NCI-H510A treated with DMSO at 0.1 percent for 48 hours (cell line): ENCODE data around the gene GAK.
A peak's percentile ranks its signal among the peaks of the same experiment; 100 is the strongest.

Experiments
- DNase-seq: peaks from one replicate; lab custom pipeline; 2025; lab: John Stamatoyannopoulos, UW

GAK gene

DNA sequence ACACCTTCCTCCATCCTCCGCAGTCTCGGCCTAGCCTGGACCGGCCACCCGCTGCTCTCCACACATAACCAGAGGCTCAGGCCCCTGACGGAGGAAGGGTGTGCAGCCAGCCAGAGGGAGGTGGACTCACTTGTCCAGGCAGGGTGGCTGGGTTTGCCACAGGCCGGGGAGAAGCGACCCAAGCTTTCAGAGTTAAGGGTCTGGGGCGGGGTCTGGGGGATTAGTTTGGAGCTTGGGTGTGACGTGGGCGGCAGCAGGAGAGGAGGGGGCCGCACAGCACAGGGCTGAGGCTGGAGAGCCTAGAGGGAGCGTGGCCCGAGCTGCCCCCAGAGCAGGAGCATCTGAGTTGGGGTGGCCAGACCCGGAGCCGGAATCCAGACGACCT is 83.8 kb downstream of the GAK start:
- DNase-seq = no peak

DNA sequence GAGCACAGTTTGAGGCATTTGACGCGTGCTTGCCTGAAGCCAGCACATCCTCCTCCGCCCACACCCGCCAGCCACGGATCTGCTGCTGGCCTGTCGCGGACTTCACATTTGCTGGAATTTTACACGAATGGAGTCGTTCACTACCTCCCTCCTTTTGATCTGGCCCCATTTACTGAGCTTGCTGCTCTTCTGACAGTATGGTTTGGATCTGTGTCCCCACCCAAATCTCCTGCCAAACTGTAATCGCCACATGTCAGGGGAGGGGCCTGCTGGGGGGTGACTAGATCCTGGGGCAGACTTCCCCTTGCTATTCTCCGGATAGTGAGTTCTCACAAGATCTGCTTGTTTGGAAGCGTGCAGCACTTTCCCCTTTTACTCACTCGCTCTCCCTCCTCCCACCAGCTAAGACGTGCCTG is 86.3 kb downstream of the GAK start:
- no peak for DNase-seq

DNA sequence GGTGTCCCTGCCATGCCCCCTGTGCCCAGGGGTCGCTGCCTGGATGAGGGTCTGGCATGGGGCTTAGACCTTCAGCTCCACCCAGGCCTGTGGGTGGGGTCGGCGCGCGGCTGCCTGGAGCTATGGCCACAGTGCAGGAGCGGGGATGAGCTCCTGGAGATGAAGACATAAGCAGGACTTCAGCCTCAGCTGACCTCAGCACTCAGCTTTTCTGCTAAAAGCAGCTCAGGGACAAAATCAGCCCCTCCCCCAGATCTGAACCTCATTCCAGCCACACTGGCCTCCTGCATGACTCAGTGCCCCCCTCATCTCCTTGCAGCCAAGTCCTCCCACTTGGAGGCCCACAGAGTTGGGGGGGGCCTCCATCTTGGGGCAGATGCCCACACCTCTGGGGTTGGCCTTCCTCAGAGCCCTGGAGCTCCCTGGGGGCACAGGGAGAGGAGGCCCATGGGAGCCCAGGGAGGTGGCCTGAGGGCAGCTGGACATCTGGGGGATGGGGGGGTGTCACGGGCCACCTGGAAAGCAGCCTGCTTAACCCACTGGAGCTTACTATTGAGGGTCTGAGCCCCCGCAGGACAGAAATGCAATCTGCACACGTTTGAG is 86.8 kb downstream of the GAK start:
- DNase-seq = no peak

DNA sequence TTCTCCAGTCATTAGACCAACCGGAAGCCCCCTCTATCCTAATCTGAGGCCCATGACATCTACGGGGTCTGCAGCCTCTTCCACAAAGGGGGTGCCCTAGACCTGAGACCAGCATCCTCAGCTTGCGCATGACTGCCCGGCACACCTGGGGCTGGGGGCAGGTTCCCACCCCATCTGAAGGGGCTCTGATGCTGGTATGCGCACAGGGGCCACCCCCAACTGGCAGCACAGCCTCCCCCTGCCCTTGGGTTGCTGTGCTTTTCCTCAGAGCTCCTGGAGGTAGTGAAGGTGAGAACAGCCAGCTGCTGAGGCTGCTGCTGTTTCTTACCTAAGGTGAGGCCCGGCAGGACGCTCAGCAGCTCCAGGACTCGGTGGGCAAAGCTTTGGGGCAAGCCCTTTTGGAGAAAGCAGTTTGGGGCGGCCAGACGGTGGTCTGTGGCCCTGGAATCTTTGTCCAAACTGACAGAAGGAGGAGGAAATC is 87.3 kb downstream of the GAK start:
- no peak for DNase-seq

DNA sequence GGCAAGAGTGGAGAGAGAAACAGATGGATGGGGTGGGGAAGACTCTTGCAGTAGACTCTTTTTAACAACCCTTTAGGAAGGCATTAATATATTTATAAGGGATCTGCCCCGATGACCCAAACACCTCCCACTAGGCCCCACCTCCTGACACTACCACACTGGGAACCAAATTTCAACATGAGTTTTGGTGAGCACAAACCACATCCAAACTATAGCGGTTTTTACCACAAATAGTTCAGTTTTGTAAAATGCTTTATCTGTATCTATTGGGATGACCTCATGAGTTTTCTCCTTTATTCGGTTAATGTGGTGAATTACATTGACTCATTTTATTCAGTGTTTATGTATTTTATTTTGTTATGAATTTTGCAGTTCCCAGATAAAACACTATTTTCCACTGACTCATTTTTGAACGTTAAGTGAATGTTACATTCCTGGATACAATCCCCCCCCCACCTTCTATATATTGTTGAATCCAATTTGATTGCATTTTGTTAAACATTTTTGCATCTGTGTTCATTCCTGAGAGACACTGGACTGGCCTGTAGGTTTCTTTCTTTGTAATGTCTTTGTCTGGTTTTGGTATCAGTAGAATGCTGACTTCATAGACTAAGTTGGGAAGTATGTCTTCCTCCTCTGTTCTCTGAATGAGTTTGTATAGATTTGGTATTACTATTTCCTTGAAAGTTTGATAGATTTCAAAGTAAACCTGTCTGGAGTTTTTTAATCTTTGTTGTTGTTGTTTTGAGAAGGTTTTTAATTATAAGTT is 92.3 kb downstream of the GAK start:
- no peak for DNase-seq

DNA sequence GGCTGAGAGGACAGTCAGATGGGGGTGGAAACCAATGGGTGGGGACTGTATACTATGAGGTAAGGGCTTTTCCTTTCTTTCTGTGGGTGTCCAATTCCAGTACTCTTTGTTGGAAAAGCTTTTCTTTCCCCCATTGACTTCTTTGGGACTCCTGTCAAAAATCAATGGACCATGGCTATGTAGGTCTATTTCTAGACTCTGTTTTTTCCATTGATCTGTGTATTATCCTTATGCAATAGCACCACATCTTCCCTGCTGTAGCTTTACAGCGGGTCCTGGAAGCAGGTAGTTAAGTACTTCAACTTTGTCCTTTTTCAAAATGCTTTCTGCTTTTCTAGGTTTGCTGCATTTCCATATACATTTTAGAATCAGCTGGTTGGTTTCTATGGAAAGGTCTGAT is 94.3 kb downstream of the GAK start:
- DNase-seq = no peak

DNA sequence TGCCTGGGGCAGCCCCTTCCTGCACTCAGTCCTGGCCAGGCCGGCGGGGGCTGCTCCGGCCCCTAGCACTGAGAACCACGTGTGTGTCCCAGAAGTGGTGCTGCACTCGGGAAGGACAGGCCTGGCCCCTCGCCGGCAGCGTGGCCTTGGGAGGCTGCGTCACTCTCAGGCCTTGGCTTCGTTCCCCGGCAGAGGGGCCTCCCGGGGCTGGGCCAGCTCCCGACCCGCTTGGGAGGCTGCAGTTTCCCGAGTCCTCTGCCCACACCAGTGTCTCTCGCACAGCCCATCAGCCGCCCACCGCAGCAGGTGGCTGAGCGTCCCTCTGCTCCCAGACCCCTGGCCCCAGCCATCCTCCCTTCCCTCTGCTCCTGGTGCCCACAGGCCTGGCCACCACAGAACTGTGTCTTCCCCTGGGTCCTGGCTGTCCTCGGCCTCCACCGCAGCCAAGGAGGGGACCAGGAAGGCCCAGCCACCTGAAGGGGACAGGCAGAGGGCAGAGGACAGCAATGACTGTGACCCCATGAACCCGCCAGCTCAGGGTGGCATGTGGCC is 95.3 kb downstream of the GAK start:
- no peak for DNase-seq

DNA sequence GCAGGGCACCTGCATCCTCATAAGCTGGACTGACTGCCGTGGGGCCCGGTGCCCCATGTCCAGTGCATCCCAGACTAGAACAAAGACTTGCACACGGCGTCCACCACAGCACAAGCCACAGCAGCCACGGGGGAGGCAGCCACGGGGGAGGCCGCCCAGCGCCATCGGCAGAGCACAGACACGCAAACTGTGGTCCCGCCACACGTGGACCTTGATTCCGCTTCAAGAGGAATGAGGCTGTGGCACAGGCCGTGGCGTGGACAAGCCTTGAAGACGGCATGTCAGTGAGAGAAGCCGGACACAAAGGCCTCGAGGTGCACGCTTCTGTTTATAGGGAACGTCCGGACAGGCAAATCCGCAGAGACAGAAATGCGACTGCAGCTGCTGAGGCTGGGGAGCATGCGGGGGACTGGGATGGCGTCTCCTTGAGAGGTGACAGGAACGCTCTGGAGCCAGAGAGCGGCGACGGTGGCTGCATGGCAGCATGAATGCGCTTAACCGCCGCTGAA is 96.1 kb downstream of the GAK start:
- DNase-seq = no peak

DNA sequence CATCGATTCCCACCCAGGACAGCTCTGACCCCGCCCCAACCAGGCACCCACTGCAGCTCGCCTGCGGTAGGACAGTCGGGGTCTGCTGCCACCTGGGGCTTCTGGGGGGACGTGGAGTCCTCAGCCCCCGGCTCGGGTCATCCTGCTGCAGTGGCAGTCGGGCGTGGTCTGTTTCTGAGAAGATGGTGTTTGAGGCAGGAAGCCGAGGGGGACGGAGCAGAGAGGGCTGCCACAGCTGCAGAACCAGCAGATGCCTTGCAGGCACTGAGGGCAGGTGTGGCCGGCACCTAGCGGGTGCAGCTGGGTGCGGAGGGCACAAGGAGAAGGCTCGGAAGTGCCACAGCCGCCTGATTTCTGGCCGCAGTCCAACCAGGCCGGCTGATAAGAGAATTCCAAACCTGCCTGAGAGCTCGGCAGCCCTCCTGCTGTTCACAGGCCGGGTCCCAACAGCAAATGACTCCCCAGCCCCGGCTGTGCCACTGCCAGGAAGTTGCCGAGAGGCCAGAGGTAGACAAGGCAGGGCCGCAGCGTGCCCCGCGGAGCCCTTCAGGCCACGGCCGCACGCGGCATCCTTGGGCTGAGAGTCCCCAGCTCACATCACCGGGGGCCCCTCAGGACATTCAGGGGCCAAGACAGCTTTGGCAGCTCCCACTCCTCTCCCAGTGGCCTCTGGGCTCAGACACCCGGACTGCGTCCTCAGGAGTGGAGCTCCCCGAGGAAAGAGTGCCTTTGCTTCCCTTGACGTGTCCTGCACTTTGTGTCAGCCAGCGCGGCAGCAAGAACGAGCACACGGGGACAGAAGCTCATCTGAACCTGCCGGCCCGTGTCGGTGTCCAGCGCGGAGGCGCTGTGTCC is 96.7 kb downstream of the GAK start:
- DNase-seq = peak; percentile 15

DNA sequence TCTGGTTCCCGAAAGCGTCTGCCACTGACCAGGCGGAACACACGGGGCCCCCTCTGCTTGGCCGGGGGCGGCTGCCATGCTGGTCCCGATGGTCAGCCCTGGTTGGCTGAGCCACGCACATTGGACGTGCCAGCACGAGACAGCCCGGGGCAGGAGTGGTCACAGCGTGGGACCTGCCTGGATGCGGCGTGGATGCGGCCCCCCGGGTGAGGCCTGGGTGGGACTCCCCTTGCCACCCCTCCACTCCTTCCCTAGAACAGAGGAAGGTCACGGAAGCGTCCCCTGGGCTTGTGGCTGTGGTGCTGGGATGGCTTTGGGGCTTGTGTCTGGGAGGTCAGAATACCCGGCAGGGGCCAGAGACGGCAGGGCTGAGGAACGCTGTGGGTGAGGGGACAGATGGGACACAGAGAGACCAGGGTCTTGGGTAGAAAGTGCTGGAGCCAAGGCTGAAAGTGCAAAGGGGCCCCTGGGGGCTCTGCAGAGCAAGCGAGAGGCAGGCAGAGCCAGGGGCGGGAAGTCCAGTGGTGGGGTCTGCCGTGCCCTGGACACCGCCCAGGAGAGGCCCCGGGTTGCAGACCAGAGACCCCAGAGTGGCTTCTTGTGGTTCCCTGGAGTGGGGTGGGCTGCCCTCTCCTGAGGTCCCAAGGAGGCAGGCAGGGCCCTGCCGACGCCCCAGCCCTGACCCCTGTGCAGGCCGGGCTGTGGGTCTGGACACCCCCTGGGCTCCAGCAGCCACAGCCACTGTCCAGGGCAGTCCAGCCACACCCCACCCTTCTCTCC is 97.6 kb downstream of the GAK start:
- DNase-seq = no peak

DNA sequence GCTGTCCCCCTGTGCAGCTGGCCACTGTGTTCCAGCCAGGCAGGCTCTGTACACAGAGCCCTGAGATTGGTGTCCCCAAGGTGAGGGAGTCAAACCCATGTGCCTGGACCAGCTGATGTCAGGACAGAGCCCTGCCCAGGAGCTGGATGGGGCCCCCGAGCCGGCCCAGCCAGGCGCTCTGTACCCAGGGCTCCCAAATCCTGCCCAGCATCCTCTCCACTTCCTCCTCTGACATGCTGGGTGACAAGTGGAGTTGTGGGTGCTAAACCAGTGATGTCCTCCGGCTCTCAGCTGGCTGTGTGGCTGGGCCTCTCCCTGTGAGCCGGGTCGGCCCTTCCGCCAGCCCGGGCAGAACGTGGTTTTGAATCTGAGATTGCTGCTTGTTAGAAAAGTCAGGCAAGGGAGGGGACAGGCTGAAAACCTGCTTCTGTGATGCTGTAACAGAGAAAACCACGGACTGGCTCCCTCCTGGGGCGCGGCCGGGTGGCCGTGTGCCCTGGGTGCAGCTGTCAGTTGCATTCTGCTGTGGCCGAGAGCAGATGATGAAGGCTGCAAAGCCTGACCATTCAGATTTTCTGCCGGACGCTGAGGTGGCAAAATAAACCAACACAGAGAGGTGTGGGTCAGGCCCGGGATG is 98.3 kb downstream of the GAK start:
- no peak for DNase-seq

DNA sequence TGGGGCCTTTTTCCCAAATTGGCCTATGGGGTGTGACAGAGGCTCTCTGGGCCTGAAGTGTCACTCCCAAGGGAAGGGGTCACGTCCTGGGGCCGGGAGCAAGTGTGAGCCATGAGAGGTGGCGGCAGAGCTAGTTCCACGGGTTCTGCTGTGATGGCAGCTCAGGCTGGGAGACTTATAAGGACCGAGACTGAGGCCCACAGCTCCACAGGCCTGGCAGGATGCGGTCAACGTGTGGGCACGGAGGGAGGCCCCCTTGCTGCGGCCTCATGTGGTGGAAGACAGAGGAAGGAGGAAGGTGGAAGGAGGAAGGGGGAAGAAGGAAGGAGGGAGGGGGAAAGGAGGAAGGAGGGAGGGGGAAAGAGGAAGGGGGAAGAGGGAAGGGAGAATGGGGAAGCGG is 99.0 kb downstream of the GAK start:
- no peak for DNase-seq

DNA sequence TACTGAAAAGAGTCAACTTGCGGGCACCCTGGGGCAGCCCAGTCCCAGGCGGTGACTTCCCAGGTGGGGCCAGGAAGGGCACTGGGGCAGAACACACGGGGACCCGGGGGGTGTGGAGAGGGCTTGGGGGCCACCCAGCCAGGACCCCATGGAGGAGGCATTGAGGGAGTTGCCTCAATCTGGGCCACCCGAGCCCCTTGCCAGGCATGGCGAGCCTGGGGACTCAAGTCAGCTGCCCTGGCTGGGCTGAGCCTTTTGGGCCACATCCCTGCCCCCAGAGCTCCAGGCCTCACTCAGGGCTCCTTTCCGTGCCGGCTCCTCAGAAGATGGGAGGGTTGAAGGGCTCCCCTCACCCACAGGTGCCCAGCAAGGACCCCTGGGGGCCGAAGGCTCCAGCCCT is 99.6 kb downstream of the GAK start:
- no peak for DNase-seq

DNA sequence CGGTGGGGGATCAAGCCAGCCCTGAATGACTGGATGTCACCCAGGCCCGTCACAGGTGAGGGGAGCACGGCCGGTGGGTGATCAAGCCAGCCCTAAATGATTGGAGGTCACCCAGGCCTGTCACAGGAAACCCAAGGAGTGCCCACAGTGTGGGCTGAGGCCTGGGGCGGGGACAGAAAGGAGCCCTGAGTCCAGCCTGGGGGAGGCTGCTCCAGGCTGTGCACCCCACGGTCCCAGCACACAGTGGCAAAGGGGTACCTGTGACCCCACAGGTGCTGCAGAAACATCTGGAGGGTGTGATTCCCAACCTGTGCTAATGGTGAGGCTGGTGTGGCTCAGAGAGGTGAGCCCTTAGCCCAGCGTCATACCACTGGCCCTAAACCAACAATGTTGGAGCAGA is 100.0 kb downstream of the GAK start:
- DNase-seq = no peak

DNA sequence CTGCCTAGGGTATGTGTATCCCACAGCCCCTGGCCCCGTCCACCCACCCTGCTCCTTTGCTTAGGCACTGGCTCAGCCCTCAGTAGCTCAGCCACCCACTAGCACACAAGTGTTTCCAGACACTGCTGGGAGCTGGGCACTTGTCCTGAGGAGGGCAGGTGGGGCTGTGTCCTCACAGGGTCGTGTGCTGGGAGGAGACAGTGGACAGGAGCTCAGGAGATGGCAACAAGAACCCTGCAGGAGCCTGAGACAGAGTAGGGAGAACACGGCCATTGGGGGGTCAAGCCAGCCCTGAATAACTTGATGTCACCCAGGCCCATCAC is 100.7 kb downstream of the GAK start:
- no peak for DNase-seq

DNA sequence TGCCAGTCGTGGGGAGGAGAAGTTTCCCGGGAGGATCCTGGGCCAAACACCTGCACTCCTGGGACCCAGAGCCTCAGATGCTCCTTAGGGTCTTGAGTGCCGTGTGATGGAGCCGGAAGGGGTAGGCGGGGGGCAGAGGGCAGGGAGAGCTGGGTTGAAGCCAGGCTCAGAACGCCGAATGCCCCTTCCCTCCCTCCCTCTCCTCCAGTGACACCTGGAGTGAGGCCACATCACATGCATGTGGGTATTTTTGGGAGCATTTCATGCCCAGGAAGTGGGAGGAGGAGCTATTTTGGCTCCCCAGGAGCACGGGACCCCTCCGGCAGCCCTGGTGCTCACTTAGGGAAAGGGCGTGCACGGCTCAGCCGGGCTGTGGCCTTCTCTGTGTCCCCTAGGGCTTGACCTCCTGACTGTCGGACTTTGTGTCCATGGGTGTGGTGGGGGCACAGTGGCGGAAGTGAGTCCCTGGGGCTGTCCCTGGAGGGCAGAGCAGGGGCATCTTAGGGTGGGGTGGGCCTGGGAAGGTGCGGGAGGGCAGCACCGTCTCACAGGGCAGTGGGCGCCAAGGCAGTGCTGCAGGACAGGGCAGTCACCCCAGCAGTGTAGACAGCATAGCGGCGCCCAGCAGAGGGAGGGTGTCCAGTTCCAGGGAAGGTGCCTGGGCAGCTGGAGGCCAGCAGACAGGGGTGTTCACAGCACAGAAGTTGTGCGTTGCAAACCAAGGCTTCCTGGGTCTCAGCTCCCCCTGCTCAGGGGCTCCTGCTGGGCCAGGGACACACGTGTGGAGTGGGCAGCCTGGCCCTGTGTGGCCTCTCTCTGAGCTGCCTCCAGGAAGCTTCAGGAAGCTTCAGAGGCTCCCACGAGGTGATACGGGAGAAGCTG is 101.3 kb downstream of the GAK start:
- DNase-seq = no peak

DNA sequence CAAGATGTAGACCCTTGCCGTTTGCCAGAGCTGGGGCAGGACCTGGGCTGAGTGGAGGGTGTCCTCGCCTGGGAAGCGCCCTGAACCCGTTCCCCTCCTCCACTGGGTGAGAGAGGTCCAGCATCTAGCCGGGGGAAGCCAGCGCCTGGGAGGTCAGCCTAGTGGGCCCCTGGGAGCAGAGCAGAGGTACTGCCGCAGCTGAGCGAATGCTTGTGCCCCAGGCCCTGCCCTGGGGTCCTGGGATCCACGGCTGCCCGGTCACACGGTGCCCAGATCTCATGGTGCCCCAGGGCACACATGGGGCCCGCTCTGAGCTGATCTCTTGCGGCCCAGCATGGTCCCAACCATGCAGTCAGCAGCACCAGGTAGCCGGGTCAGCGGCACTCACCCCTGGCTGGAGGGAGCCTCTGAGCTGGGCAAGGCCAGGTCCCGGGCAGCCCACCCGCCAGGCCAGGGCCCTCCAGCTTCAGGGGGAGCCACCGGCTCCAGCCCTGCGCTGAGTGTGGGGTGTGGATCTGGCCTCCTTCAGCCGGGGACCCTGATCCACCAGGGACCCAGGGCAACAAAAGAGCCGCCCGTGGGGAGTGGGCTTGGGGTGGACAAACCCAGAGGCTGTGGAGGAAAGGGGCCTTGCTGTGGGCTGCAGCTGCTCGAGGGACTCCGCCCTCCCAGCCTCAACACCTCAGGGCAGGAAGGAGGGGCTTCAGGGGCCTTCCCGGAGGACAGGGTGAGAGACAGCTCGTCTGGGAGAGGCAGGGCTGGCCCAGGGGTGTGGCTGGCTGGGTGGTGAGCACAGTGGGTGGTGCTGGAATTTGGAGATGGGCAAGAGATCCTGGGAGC is 102.1 kb downstream of the GAK start:
- no peak for DNase-seq

DNA sequence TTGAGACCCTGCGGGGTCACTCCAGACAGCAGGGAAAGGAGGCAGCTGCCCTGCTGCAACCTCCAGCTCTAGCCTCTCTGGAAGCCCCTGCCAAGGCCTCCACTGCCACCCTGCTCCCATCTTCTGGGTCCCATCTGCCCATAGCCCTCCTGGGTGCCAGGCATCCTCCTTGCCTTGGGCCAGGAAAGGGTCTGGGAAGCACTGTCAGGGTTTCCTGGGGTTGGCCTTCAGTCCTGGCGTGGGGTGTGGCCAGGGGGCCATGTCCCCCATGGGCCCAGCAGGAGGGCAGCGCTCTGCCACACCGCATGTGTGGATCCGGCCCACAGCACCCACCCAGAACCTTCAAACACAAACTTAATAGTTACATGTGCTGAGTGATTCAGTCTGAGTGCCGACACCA is 102.8 kb downstream of the GAK start:
- DNase-seq = no peak

DNA sequence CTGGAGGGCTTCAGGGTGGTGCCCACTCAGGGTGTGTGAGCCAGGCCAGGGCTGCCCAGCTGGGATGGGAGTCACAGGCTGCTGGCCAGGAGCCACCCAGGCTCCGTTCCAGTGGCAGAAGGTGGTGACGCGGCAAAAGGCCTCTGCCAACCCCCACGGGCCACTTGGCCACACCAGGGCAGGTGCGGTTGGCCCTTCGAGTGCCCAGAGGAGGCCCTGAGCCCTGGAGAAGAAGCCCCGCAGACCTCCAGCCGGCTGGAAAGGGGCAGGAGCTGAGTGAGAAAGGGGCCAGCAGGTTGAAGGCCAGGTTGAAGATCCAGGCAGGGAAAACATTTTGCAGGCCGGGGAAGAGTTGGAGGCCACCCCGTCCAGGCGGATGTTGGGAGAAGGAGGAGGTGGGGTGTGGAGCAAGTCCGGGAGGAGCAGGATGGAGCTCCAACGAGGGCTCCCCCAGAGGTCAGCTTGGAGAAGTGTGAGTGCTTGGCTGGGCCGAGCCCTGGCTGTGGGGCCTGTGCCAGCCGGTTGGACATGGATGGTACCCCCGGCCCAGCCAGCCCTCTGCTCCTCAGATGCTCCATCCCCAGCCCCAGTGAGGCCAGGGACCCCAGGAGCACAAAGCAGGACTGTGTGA is 103.4 kb downstream of the GAK start:
- no peak for DNase-seq
